HuH-7.5 (cell line): ENCODE measurements around the gene LDB2.
"Not testable (repeated sequence)": the region's sequence is repeated elsewhere in the genome, so short reads cannot be mapped to it uniquely, and the experiment has no call there.

Source experiments
- DNase-seq: peaks from one replicate; pipeline ENCODE4 v3.0.0; 2011; ENCODE audit warnings: low spot score

The LDB2 gene

GRCh38 chr4:16646459-16646858, 252.0 kb downstream of the LDB2 start:
- no peak for DNase-seq

- no peak for DNase-seq
Observed at GRCh38 chr4:16643893-16644292, 254.6 kb downstream of the LDB2 start.

GRCh38 chr4:16642897-16643296, 255.5 kb downstream of the LDB2 start:
- peak; percentile 9 for DNase-seq

- no peak for DNase-seq
Observed at GRCh38 chr4:16641971-16642370, 256.5 kb downstream of the LDB2 start.

- no peak for DNase-seq
Observed at GRCh38 chr4:16636912-16637630, 261.4 kb downstream of the LDB2 start.

GRCh38 chr4:16636304-16636703, 262.1 kb downstream of the LDB2 start:
- DNase-seq: no peak

- not testable (repeated sequence) for DNase-seq
Observed at GRCh38 chr4:16629274-16629673, 269.2 kb downstream of the LDB2 start.

GRCh38 chr4:16628835-16629234, 269.6 kb downstream of the LDB2 start:
- not testable (repeated sequence) for DNase-seq

- DNase-seq: no peak
Observed at GRCh38 chr4:16627999-16628398, 270.4 kb downstream of the LDB2 start.

- no peak for DNase-seq
Observed at GRCh38 chr4:16626945-16627344, 271.5 kb downstream of the LDB2 start.

- DNase-seq: no peak
Observed at GRCh38 chr4:16622826-16623225, 275.6 kb downstream of the LDB2 start.

GRCh38 chr4:16617435-16617834, 281.0 kb downstream of the LDB2 start:
- no peak for DNase-seq

- DNase-seq: no peak
Observed at GRCh38 chr4:16617011-16617410, 281.4 kb downstream of the LDB2 start.

- no peak for DNase-seq
Observed at GRCh38 chr4:16609170-16609758, 289.2 kb downstream of the LDB2 start.

- no peak for DNase-seq
Observed at GRCh38 chr4:16608611-16609125, 289.8 kb downstream of the LDB2 start.

- no peak for DNase-seq
Observed at GRCh38 chr4:16608123-16608522, 290.3 kb downstream of the LDB2 start.

- DNase-seq: no peak
Observed at GRCh38 chr4:16607241-16608066, 291.0 kb downstream of the LDB2 start.

- no peak for DNase-seq
Observed at GRCh38 chr4:16606691-16607090, 291.8 kb downstream of the LDB2 start.

- DNase-seq: no peak
Observed at GRCh38 chr4:16603178-16603577, 295.3 kb downstream of the LDB2 start.

- DNase-seq: no peak
Observed at GRCh38 chr4:16598597-16599206, 299.7 kb downstream of the LDB2 start.

- DNase-seq: no peak
Observed at GRCh38 chr4:16597845-16598596, 300.4 kb downstream of the LDB2 start.

- DNase-seq: no peak
Observed at GRCh38 chr4:16597443-16597842, 301.0 kb downstream of the LDB2 start.
